ENCODE measurements around the gene GSE1. TPM values are rescaled to one million over a fixed set of nuclear protein-coding genes. Genes with fewer than 3 reads are reported as not detected.

Gene GSE1
- total RNA-seq, 1 donor from 2014 or later: 31.1 TPM

DNA sequence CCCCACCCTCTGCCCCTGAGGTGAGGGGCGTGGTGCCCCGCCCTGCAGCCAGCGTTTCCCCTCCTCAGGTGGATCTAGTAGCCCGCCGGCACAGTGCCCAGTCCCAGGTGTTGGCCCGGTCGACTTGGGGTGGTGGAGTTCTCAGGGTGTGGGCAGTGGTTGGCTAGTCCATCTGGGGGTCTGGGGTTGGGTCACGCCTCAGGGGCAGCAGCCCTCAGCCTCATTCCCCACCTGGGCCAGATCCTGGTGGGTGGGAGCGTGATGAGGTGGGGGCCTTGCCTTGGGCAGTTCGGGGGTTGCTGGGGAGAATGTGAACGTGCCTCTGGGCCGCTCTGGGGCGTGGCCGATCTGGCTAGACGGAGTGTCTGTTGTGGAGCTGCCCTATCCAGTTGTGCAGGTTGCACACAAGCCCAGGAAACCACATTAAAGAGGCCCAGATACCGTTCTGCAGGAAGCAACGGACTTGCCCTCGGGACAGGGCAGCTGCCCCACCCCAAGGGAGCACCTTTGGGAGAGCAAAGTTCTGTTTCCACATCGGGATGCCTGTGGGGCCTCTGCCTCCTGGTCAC is 32.0 kb downstream of the GSE1 start:
- DNase-seq (ENCODE audit: low spot score): no peak

- DNase-seq (ENCODE audit: low spot score): no peak
Measured at GRCh38 chr16:85646358-85646907, 33.3 kb downstream of the GSE1 start.

- DNase-seq (ENCODE audit: low spot score): no peak
Measured at GRCh38 chr16:85646976-85647375, 33.9 kb downstream of the GSE1 start.

DNA sequence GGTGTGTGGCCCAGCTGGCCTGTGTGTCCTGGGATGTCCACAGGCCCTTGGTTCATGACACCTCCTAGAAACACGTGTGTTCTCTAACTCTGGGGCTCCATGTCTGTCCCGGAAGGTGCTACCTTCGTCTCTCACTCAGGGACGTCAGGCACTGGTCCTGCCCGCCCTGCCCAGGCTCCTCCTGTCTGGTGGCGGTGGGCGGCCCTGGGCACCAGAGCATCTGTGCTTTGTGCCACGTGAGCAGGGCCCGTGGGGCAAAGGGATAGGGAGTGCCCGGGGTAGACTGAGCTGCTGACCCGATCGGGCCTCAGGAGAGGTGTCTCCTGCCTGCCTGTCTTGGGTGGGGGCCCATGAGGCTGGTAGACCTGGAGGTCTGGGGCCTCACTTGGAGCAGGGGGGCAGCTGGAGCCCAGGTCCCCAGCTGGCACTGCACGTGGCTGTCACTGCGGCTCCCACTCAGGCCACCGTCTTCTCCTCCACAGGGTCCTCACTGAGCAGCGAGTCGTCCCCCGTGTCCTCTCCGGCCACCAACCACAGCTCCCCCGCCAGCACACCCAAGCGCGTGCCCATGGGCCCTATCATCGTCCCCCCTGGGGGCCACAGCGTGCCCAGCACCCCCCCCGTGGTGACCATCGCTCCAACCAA is 35.1 kb downstream of the GSE1 start:
- DNase-seq (ENCODE audit: low spot score): no peak

GRCh38 chr16:85648805-85649204 is 35.7 kb downstream of the GSE1 start:
- no peak for DNase-seq (ENCODE audit: low spot score)

- DNase-seq (ENCODE audit: low spot score): no peak
Measured at GRCh38 chr16:85649411-85650134, 36.5 kb downstream of the GSE1 start.

DNA sequence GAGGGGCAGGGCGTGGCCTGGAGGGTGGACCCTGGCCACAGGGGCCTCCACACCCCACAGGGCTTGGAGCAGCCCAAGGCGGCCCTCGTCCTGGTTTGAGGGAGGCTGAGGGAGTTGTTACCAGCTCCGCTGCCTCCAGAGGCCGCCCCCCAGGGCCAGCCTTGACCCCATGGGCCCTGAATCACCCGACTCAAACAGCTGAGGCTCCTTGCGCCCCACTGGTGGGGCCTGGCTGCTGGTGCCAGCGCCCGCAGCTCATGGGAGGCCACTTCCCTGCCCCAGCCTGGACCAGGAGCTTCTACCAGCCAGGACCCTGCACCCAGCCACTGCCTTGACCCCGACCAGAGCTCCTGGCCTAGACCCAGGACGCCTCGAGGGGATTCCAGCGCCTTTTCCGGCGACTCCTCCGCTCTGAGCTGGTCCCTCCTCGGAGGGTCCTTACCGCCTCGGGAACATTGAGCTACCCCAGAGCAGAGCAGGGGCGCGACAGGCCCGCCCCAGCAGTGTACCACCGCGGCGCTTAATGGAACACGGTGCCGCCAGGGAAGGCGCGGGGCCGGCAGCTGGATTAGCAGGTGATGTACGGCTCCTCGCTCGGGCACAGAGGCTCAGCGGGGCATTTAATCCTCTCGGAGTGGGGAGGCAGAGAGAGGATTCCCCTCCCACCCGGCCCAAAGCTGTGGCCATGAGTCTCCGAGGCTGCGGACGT is 37.2 kb downstream of the GSE1 start:
- DNase-seq (ENCODE audit: low spot score): no peak

DNA sequence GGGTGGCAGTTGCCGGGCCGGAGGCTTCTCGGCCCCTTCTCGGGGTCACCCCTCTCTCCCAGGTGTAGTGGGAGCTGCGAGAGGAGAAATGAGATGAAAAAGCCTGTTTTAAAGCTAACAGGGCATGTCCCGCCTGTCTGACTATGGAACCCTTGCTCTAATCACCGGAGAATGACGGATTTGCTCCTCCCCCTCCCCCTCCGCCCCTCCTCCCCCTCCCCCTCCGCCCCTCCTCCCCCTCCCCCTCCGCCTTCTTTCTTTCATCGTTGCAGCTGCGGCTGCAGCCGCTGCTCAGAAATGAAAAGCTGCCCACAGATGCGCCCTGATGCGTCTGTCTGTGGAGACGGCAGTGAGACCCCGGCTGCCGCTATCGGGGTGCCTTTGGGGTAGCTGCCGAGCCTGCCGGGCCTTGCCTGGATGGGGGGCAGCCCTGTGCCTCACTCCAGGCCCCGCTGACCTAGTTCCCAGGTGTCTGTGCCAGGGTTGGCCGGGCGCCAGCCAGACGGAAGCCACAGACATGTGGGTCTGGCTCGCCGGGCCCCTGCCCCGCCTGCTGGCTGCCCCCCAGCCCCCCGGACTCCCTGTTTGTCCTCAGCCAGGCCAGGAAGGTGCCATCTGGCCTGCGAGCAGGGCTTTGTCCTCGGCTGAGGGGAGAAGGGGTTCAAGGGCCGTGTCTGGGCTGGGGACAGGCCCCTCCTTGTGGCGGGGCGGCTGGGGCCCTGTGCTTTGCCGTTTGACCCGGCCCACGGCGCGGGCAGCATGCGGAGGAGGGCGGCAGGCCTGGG is 37.9 kb downstream of the GSE1 start:
- peak; percentile 38 for DNase-seq (ENCODE audit: low spot score)

DNA sequence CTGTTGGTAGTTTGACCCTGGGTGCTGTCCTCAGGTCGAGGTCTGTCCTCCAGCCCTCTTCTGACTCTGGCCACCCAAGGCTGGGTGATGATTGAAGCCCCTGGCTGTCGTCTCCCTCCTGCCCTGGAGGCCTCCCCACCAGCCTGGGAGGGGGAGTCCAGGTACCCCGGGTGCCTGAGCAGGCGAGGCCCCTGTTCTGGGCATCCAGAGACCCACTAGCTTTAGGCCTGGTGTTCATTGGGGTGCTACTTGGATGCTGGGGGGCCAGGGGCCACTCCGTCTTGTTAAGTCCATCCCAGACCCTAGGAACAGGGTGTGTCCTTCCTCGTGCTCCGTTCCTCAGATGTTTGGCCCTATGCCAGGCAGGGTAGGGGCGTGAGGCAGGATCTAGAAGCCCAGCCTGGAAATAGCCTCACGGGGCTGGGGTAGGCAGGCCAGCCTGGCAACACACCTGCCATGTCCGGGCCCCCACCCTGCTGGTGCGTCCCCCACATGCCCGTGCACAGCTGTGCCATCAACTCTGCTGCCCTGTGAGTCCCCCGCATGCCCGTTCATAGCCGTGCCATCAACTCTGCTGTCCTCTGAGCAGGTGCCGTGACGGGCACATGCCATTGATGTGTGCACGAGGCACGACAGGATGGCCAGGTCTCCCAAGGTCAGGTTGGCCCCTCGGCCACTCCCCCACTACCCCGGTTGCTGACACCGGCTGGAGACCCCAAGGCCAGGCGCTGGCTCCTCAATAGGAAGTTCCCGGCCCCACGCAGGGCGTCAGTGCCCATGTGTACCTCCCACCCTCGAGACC is 38.7 kb downstream of the GSE1 start:
- DNase-seq (ENCODE audit: low spot score): peak; percentile 47

DNA sequence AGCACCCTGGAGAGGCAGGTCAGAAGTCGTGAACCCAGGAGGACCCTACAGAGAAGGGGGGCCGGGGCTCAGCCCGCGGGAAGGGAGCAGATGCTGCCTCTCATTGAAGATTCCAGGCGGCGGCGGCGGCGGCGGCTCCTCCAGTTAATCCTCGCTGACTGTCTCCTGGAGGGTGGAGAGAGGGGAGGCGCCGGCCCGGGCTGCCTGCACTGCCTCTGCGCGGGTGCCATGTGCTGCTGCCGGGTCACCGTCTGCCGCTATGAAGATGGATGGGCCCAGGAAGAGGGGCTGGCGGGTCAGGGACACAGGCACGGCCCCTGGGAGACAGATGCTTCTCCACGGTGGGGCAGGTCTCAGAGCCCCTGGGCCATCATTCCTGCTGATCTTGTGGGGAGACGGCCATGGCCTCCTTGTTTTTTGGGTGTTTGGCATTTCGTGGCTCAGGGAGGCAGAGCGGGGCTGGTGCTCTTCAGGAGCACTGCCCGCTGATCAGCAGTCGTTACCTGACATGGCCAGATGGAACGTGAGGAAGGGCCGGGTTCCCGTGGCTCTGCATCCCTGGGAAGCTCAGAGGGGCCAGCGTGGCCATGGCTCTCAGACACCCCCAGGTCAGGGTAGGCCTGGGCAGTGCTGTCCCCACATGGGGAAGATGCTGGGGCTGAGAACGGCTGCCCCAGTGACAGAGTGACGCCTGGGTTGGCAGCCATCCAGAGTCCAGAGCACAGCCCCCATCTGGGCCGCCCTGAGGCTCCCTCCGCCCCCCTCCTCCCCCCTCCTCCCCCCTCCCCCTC is 39.5 kb downstream of the GSE1 start:
- peak; percentile 87 for DNase-seq (ENCODE audit: low spot score)

- no peak for DNase-seq (ENCODE audit: low spot score)
Measured at GRCh38 chr16:85653290-85653891, 40.3 kb downstream of the GSE1 start.

GRCh38 chr16:85654251-85655095 is 41.4 kb downstream of the GSE1 start:
- no peak for DNase-seq (ENCODE audit: low spot score)

- DNase-seq (ENCODE audit: low spot score): no peak
Measured at GRCh38 chr16:85655216-85656129, 42.4 kb downstream of the GSE1 start.

DNA sequence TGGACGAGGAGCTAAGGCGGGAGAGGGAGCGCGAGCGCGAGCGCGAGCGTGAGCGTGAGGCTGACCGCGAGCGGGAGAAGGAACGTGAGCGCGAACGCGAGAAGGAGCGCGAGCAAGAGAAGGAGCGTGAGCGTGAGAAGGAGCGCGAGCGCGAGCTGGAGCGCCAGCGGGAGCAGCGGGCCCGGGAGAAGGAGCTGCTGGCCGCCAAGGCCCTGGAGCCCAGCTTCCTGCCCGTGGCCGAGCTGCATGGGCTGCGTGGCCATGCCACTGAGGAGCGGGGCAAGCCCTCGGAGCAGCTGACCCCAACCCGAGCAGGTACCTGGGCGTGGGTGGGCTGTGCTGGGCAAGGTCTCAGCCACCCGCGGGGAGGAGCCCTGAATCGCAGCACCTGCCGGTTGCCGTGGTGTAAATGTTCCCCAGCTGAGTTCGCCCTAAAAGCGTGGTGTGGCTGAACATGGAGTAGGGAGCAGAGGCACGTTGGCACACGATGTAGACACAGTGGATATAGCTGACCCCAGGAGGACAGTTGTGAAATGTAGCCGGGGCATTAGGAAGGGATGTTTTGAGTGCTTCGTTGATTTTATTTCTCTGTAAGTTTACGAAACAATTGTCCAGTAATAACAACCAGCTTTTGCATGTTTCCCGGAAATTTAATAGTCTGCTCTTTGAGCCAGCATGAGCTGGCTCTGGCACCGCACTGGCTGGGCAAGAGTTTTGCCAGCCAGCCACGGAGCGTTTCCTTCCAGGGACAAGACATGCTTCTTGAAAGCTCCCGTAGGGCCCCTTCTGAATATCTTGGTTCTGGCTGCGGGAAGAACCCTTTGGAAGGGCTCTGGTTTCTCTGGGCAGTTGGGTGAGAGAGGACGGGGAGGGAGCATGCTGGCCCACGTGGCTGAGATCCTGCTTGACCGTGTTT is 43.5 kb downstream of the GSE1 start:
- DNase-seq (ENCODE audit: low spot score): no peak

- DNase-seq (ENCODE audit: low spot score): no peak
Measured at GRCh38 chr16:85657267-85657650, 44.1 kb downstream of the GSE1 start.

DNA sequence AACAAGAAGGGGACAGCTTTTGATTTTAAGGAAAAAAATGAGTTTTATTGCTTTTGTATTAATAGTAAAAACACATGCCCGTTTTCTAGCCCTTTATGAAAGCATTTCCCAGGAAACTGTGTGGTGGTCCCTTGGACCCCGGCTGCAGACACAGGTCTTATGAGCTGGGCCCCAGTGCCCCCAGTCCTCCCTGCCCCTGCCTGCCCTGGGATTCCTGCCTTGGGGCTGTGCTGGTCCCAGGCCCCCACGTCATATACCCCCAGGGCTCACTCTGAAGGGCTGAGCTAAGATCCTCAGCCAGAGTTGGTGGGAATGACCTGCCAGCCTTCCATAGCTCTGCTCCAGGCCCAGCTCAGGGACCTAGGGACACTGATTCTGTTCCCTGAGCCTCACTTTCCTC is 44.9 kb downstream of the GSE1 start:
- no peak for DNase-seq (ENCODE audit: low spot score)

All from umbilical cord (tissue), 2 donors.